Glutamatergic neuron (in vitro differentiated cells): Measurements from ENCODE around the gene FGF14. TPM values are rescaled to one million over a fixed set of nuclear protein-coding genes. Genes with fewer than 3 reads are reported as not detected.

Experiments
- DNase-seq: peaks from one replicate; pipeline ENCODE4 v3.0.0; 2022
- H3K27ac Mint-ChIP-seq: one replicate; pipeline ENCODE4 v1.8.0; 2020; ENCODE audit warnings: mild to moderate bottlenecking, mixed read lengths, inconsistent platforms; ENCODE audit not compliant: unreplicated experiment
- H3K27me3 Mint-ChIP-seq: one replicate; pipeline ENCODE4 v1.8.0; 2020; ENCODE audit warnings: mild to moderate bottlenecking, moderate library complexity, mixed read lengths, inconsistent platforms; ENCODE audit not compliant: unreplicated experiment
- H3K36me3 Mint-ChIP-seq: one replicate; pipeline ENCODE4 v1.8.0; 2020; ENCODE audit warnings: mild to moderate bottlenecking, mixed read lengths, inconsistent platforms; ENCODE audit not compliant: unreplicated experiment
- H3K4me1 Mint-ChIP-seq: one replicate; pipeline ENCODE4 v1.8.0; 2020; ENCODE audit warnings: mild to moderate bottlenecking, low read depth, mixed read lengths, inconsistent platforms; ENCODE audit not compliant: unreplicated experiment
- H3K4me3 Mint-ChIP-seq: one replicate; pipeline ENCODE4 v1.8.0; 2020; ENCODE audit warnings: mild to moderate bottlenecking, mixed read lengths, inconsistent platforms; ENCODE audit not compliant: unreplicated experiment
- H3K9me3 Mint-ChIP-seq: one replicate; pipeline ENCODE4 v1.8.0; 2020; ENCODE audit warnings: mild to moderate bottlenecking, moderate library complexity, mixed read lengths, inconsistent platforms; ENCODE audit not compliant: unreplicated experiment
- CTCF ChIP-seq: fragments of 200-600 bp; sonication (generic); IDR thresholded peaks from one replicate; pipeline ENCODE4 v1.5.0; 2021; ENCODE audit not compliant: partially characterized antibody, unreplicated experiment
- microRNA-seq: library from miRNA; unstranded; fragments of <30 nt; microRNA quantifications from one replicate; pipeline ENCODE4, GENCODE V29; 2020; ENCODE audit not compliant: unreplicated experiment
- total RNA-seq: library from RNA; stranded (reverse); fragmentation: NEBNext Ultra II Directional; extraction: Animal tissue kit (Norgen Biotek cat#: 25700); gene quantifications from one replicate; pipeline ENCODE4 v1.2.1, GENCODE V29; 2021; ENCODE audit not compliant: unreplicated experiment

FGF14 gene
- total RNA-seq, 1 donor from 2014 or later, result 17.8 TPM

- Mint-ChIP-seq H3K27ac (no peak overlapping the region), H3K4me1 (no peaks in the 10 kb centered on the region), H3K36me3 (no peaks in the 10 kb centered on the region), H3K27me3 (no peaks in the 10 kb centered on the region), H3K9me3 (no peaks in the 10 kb centered on the region), H3K4me3 (no peak overlapping the region)
- no peak for TF ChIP-seq CTCF
- DNase-seq, result no peak
These were observed 740.0 kb downstream of the FGF14 start for GRCh38 chr13:101661839-101662238.

Small RNA genes lying within 50 kb of the gene (microRNA-seq; reads per million reads assigned to microRNA genes)
- gene MIR2681 (5.5 reads per million, percentile 34 among the genes with 10 or more reads in this experiment), gene MIR4705 (1.1 reads per million)

Other genes starting within 250 kb of the FGF14 start
- 84.6 TPM for gene TPP2, start 194.9 kb upstream of the FGF14 start, total RNA-seq